Measurements from ENCODE around the gene SLC7A6. TPM values are rescaled to one million over a fixed set of nuclear protein-coding genes. Genes with fewer than 3 reads are reported as not detected.

The SLC7A6 gene
- polyA plus RNA-seq, 2 of the 4 experiments (the other 2 are of a cell fraction): 31.1 to 32.9 TPM

DNA sequence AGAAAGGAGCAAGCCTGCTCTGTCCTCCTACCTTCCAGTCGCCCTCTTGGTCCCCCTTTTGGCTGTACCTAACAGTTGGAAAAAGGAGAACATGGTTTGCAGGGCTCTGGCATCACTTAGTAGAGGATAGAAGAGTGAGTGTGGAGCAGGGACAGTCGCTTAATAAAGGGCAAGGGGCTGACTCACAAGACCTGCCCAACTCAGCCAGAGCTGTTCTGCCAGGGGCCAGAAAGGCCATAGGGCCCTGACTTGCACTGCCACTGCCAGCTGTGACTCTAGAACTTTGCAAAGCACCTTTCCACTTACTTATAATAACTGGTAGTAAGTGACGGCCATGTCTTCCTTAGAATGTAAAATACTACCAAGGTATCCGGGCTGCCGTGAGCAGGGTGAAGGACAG lies 60.0 kb downstream of the SLC7A6 start (continued):
- TF ChIP-seq, protein P1, sequence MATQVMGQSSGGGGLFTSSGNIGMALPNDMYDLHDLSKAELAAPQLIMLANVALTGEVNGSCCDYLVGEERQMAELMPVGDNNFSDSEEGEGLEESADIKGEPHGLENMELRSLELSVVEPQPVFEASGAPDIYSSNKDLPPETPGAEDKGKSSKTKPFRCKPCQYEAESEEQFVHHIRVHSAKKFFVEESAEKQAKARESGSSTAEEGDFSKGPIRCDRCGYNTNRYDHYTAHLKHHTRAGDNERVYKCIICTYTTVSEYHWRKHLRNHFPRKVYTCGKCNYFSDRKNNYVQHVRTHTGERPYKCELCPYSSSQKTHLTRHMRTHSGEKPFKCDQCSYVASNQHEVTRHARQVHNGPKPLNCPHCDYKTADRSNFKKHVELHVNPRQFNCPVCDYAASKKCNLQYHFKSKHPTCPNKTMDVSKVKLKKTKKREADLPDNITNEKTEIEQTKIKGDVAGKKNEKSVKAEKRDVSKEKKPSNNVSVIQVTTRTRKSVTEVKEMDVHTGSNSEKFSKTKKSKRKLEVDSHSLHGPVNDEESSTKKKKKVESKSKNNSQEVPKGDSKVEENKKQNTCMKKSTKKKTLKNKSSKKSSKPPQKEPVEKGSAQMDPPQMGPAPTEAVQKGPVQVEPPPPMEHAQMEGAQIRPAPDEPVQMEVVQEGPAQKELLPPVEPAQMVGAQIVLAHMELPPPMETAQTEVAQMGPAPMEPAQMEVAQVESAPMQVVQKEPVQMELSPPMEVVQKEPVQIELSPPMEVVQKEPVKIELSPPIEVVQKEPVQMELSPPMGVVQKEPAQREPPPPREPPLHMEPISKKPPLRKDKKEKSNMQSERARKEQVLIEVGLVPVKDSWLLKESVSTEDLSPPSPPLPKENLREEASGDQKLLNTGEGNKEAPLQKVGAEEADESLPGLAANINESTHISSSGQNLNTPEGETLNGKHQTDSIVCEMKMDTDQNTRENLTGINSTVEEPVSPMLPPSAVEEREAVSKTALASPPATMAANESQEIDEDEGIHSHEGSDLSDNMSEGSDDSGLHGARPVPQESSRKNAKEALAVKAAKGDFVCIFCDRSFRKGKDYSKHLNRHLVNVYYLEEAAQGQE (IDR thresholded peaks at IDR 0.05): no peak
- TF ChIP-seq, protein P2, sequence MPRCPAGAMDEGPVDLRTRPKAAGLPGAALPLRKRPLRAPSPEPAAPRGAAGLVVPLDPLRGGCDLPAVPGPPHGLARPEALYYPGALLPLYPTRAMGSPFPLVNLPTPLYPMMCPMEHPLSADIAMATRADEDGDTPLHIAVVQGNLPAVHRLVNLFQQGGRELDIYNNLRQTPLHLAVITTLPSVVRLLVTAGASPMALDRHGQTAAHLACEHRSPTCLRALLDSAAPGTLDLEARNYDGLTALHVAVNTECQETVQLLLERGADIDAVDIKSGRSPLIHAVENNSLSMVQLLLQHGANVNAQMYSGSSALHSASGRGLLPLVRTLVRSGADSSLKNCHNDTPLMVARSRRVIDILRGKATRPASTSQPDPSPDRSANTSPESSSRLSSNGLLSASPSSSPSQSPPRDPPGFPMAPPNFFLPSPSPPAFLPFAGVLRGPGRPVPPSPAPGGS (IDR thresholded peaks at IDR 0.05): no peak
- TF ChIP-seq CBX8 (IDR thresholded peaks at IDR 0.05): no peak
- no peak for TF ChIP-seq TP53 (CRISPR knock-in tag; IDR thresholded peaks at IDR 0.05)
- no peak for TF ChIP-seq NPAS2 (CRISPR knock-in tag; IDR thresholded peaks at IDR 0.05; ENCODE audit: borderline replicate concordance)
- no peak for TF ChIP-seq POLR2A (IDR thresholded peaks at IDR 0.05; ENCODE audit: low read length)
- TF ChIP-seq CHD2 (IDR thresholded peaks at IDR 0.05; ENCODE audit: low read length, partially characterized antibody): no peak

DNA sequence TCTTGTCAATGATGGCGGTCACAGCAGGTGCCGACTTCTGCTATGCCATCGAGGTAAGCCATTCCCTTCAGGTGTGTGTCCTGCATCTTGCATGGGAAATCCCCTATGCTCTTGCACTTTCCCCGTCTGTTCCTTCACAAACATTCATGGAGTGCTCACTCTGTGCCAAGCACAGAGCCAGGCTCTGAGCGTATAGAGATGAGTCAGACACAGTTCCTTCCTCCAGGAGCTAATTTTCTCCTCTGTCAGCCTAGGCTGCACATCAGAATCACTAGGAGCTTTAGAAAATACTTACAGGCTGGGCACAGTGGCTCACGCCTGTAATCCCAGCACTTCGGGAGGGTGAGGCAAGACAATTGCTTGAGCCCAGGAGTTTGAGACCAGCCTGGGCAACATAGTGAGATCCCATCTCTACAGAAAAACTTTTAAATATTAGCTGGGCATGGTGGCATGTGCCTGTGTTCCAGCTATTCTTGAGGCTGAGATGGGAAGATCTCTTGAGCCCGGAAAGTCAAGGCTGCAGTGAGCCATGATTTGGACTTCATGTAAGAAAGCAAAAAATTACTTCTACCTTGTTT lies 60.5 kb downstream of the SLC7A6 start:
- 86% methylated on average over 8 of the region's 8 CpGs for WGBS (ENCODE audit: missing lambda C conversion rate)
- no peak overlapping the region for H3K4me3 ChIP-seq
- no peak overlapping the region for H3K27ac ChIP-seq
- POLR2A ChIA-PET: interaction anchor here (1.0 to 2.9 kb wide), 2 partner anchors 14 to 63 kb away, joined by 3 to 9 read pairs; partner anchors contain the start of genes PRMT7 and SLC7A6OS
- no peak for TF ChIP-seq HDAC2 (IDR thresholded peaks at IDR 0.05)
- no peak for TF ChIP-seq RFX5 (IDR thresholded peaks at IDR 0.05)
- TF ChIP-seq, protein P3, sequence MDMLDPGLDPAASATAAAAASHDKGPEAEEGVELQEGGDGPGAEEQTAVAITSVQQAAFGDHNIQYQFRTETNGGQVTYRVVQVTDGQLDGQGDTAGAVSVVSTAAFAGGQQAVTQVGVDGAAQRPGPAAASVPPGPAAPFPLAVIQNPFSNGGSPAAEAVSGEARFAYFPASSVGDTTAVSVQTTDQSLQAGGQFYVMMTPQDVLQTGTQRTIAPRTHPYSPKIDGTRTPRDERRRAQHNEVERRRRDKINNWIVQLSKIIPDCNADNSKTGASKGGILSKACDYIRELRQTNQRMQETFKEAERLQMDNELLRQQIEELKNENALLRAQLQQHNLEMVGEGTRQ (IDR thresholded peaks at IDR 0.05): no peak
- no peak for TF ChIP-seq GATA3 (IDR thresholded peaks at IDR 0.05; ENCODE audit: borderline replicate concordance)
- CTCF ChIA-PET: interaction anchor here (0.6 to 19.3 kb wide), 4 partner anchors 64 to 174 kb away, joined by 3 to 335 read pairs (median 36); partner anchors contain the start of genes PLA2G15 and SLC7A6
- DNase-seq (ENCODE audit: low read depth in 1 of 2, low spot score in 1 of 2) (no peak), FAIRE-seq (no peak), ATAC-seq (no peak)
- no peaks in the 10 kb centered on the region for H3K9me3 ChIP-seq
- H3K4me1 ChIP-seq: peaks cover 5% of the 10 kb centered on the region; the same call in 1 of the 3 replicates
- H3K4me2 ChIP-seq: no peak overlapping the region

DNA sequence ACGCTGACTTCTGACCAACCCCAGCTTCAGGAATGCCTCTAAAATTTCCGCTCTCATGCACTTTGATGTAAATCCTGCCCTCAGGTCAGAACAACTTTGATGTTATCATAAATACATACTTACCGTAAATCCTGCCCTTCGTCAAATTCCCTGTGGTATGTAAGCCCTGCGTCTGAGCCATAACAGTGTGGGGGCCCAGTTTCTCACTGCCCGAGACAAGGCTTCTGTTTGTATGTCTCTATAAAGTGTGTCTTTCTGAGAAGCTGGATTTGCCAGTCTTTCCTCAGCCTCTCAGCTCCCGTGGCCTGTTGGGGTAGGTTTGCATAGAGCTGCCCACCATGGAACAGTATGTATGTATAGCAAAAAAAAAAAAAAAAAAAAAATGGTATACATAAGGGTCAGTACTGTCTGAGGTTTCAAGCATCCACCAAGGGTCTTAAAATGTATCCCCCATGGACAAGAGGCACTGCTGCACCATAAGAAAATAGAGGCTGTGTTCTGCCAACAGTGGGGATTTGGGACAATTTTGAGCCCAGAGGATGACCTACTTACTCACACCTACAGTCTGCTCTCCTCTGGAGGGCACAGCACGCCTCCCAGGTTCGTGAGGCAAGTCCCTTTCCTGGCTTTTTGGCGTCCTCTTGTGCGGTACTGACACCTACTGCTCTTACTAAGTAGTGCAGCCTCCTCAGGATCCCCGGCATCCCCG lies 64.0 kb downstream of the SLC7A6 start:
- no peak overlapping the region for H3K4me3 ChIP-seq
- WGBS (ENCODE audit: missing lambda C conversion rate): 45% methylated on average over 13 of the region's 13 CpGs
- FAIRE-seq (no peak), DNase-seq (ENCODE audit: low read depth in 1 of 2, low spot score in 1 of 2) (peak; percentile 88 to 90), ATAC-seq (peak; percentile 98 to 99)
- H3K27ac ChIP-seq: no peak overlapping the region
- TF ChIP-seq ZSCAN20 (CRISPR knock-in tag; IDR thresholded peaks at IDR 0.05) (no peak), SMC3 (IDR thresholded peaks at IDR 0.05) (peak; percentile 75), ZC3H11A (IDR thresholded peaks at IDR 0.05) (no peak), RAD21 (conservative IDR thresholded peaks at IDR 0.05 in 1 of 2, IDR thresholded peaks at IDR 0.05 in 1 of 2) (peak; percentile 89 to 94), HEYL (CRISPR knock-in tag; IDR thresholded peaks at IDR 0.05) (no peak), JUNB (IDR thresholded peaks at IDR 0.05) (no peak), FOXS1 (CRISPR knock-in tag; IDR thresholded peaks at IDR 0.05) (no peak), CEBPB (IDR thresholded peaks at IDR 0.05) (no peak), GATA3 (IDR thresholded peaks at IDR 0.05; ENCODE audit: borderline replicate concordance) (no peak), MYC (IDR thresholded peaks at IDR 0.05; ENCODE audit: borderline replicate concordance, low read length) (peak; percentile 60; the same call in 1 of the 2 replicates)
- TF ChIP-seq, protein P4, sequence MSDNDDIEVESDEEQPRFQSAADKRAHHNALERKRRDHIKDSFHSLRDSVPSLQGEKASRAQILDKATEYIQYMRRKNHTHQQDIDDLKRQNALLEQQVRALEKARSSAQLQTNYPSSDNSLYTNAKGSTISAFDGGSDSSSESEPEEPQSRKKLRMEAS (IDR thresholded peaks at IDR 0.05): 0 out of 2 replicates have a peak, but pooled peaks have one; percentile 39
- TF ChIP-seq, protein P5, sequence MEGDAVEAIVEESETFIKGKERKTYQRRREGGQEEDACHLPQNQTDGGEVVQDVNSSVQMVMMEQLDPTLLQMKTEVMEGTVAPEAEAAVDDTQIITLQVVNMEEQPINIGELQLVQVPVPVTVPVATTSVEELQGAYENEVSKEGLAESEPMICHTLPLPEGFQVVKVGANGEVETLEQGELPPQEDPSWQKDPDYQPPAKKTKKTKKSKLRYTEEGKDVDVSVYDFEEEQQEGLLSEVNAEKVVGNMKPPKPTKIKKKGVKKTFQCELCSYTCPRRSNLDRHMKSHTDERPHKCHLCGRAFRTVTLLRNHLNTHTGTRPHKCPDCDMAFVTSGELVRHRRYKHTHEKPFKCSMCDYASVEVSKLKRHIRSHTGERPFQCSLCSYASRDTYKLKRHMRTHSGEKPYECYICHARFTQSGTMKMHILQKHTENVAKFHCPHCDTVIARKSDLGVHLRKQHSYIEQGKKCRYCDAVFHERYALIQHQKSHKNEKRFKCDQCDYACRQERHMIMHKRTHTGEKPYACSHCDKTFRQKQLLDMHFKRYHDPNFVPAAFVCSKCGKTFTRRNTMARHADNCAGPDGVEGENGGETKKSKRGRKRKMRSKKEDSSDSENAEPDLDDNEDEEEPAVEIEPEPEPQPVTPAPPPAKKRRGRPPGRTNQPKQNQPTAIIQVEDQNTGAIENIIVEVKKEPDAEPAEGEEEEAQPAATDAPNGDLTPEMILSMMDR (IDR thresholded peaks at IDR 0.05): peak; percentile 88
- TF ChIP-seq, protein P6, sequence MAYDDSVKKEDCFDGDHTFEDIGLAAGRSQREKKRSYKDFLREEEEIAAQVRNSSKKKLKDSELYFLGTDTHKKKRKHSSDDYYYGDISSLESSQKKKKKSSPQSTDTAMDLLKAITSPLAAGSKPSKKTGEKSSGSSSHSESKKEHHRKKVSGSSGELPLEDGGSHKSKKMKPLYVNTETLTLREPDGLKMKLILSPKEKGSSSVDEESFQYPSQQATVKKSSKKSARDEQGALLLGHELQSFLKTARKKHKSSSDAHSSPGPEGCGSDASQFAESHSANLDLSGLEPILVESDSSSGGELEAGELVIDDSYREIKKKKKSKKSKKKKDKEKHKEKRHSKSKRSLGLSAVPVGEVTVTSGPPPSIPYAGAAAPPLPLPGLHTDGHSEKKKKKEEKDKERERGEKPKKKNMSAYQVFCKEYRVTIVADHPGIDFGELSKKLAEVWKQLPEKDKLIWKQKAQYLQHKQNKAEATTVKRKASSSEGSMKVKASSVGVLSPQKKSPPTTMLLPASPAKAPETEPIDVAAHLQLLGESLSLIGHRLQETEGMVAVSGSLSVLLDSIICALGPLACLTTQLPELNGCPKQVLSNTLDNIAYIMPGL (CRISPR knock-in tag; IDR thresholded peaks at IDR 0.05; ENCODE audit: borderline replicate concordance): no peak
- no peak overlapping the region for H3K4me2 ChIP-seq
- H3K4me1 ChIP-seq: peaks cover 5% of the 10 kb centered on the region; the same call in 1 of the 3 replicates
- H3K9me3 ChIP-seq: no peaks in the 10 kb centered on the region
- CTCF ChIA-PET: interaction anchor here (0.6 to 19.3 kb wide), 46 partner anchors 9 to 687 kb away, joined by 3 to 335 read pairs (median 5); partner anchors contain the start of genes PLA2G15, PRMT7, SLC7A6 and SLC7A6OS
- POLR2A ChIA-PET: interaction anchor here (0.9 kb wide), 1 partner anchor 64 kb away, joined by 4 read pairs; the partner anchor contains the start of gene SLC7A6
